ENCODE results near the gene GSTA2.

DNA sequence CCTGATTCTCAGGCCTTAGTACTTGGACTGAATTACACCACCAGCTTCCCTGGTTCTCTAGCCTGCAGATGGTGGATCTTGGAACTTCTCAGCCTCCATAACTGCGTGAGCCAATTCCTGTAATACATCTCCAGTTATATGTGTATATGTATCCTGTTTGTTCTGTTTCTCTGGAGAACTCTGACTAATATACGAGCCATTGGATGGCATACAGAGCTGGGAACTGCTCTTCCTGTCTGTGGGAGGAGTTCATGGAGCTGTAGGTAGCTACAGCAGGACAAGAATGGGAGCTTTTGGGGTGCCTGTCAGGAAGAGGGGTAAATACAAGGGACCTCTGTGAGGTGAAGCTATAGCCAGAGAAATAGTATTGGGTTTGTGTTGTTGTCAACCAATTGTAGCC lies 51.1 kb downstream of the GSTA2 start:
- TF ChIP-seq, protein P1, sequence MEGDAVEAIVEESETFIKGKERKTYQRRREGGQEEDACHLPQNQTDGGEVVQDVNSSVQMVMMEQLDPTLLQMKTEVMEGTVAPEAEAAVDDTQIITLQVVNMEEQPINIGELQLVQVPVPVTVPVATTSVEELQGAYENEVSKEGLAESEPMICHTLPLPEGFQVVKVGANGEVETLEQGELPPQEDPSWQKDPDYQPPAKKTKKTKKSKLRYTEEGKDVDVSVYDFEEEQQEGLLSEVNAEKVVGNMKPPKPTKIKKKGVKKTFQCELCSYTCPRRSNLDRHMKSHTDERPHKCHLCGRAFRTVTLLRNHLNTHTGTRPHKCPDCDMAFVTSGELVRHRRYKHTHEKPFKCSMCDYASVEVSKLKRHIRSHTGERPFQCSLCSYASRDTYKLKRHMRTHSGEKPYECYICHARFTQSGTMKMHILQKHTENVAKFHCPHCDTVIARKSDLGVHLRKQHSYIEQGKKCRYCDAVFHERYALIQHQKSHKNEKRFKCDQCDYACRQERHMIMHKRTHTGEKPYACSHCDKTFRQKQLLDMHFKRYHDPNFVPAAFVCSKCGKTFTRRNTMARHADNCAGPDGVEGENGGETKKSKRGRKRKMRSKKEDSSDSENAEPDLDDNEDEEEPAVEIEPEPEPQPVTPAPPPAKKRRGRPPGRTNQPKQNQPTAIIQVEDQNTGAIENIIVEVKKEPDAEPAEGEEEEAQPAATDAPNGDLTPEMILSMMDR (IDR thresholded peaks at IDR 0.05): no peak
- TF ChIP-seq POLR2A (IDR thresholded peaks at IDR 0.05): no peak

Data from adrenal gland (tissue), 5 donors.